ENCODE results near the gene DDA1.

DNA sequence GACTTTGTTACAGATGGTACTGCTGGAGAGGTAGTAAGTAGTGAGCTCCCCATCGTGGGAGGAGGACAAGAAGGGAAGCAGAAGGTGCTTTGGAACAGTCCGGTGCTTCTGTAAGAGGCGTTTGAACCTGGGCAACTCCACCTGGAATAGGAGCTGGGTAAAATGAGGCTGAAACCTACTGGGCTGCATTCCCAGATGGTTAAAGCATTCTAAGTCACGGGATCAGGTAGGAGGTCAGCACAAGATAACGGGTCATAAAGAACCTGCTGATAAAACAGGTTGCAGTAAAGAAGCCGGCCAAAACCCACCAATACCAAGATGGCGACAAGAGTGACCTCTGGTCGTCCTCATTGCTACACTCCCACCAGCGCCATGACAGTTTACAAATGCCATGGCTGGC, 22.6 kb upstream of the DDA1 start:
- TF ChIP-seq POLR2AphosphoS5 (IDR thresholded peaks at IDR 0.05; ENCODE audit: low read depth, low read length) (no peak), TAF1 (IDR thresholded peaks at IDR 0.05; ENCODE audit: borderline replicate concordance, insufficient read depth, low read length) (no peak)

Data from PFSK-1 (cell line).